Sigmoid colon (tissue), 4 donors: ENCODE results near the gene TNFRSF25.

Source experiments
- CTCF ChIP-seq, 4 experiments: fragments of 450-650 bp in 3 of 4; fragments of 200-600 bp in 1 of 4; IDR thresholded peaks; one replicate each; pipeline ENCODE4 v1.5.1; 2016 to 2019; ENCODE audit warnings: antibody characterized with exemption in 4 of 4, mild to moderate bottlenecking in 3 of 4, moderate library complexity in 2 of 4
- EP300 ChIP-seq, 4 donors: sonication (generic); formaldehyde crosslinking; IDR thresholded peaks; one replicate each; pipeline ENCODE4 v1.6.1; 2017; ENCODE audit warnings: antibody characterized with exemption in 4 of 4

GRCh38 chr1:6471970-6472368, 6.0 kb upstream of the TNFRSF25 start:
- TF ChIP-seq CTCF (IDR thresholded peaks at IDR 0.05) (no peak), EP300 (IDR thresholded peaks at IDR 0.05) (no peak)
